ENCODE results near the gene GIPR. TPM values are rescaled to one million over a fixed set of nuclear protein-coding genes. Genes with fewer than 3 reads are reported as not detected.

The GIPR gene
- total RNA-seq, 1 experiment from 2014 or later: 0.45 TPM

DNA sequence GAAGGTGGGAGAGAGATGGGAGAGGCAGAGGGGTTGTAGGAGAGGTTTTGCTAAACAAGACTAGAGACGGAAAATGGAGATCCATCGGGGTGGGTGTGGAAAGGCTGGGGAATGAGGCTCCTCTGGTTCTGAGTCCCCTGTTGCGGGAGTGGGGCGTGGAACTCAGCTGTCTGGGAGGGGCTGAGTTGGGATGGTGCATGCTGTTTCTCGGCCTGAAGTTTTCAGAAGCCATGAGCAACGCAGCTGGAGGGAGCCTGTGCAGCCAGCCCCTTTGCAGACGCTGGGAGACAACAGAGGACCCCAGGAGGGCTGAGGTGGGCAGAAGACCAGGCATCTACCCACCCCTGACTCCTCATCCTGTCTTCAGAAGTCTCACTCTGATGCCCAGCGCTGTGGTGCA lies 7.4 kb upstream of the GIPR start:
- Histone ChIP-seq H3K4me1 (ENCODE audit: insufficient read depth, low read length, poor library complexity, severe bottlenecking) (no peaks in the 10 kb centered on the region), H3K27ac (ENCODE audit: low read depth, low read length, poor library complexity, severe bottlenecking) (no peak overlapping the region), H3K9me3 (ENCODE audit: low read depth, low read length, poor library complexity, severe bottlenecking) (no peaks in the 10 kb centered on the region), H3K36me3 (ENCODE audit: insufficient read depth, low read length, poor library complexity, severe bottlenecking) (no peaks in the 10 kb centered on the region), H3K4me3 (ENCODE audit: low read depth, low read length, poor library complexity, severe bottlenecking) (no peak overlapping the region), H3K27me3 (replicated peaks; ENCODE audit: insufficient read depth, low read depth, low read length, poor library complexity) (no peaks in the 10 kb centered on the region)
- DNase-seq (ENCODE audit: low spot score): no peak
- intact Hi-C loops (cut with micrococcal nuclease; ENCODE audit: unreplicated experiment): no loop called here
- no TSS peak for BruUV-seq (replicated peaks)
- TF ChIP-seq EZH2 (IDR thresholded peaks at IDR 0.05; ENCODE audit: borderline replicate concordance, low read depth, low read length, poor library complexity, severe bottlenecking) (no peak), CTCF (conservative IDR thresholded peaks at IDR 0.05; ENCODE audit: low read depth, low read length) (no peak)
- CTCF ChIA-PET: no interaction called here
- POLR2A ChIA-PET (ENCODE audit: low non-redundant PET): no interaction called here

DNA sequence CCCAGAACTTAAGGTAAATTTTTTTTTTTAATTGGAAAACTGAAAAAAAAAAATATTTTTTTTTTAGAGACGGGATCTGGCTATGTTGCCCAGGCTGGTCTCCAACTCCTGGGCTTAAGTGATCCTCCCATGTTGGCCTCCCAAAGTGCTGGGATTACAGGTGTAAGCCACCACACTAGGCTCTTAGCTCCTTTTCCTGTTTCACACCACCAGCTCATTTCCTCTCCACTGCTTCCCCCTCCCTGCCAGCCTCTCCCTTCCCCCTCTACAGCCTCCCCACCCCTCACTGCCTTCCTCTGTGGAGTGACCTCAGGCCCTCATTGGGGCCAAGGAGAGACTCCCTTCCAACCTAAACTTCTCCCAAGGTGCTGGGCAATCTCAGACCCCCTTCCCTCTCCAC lies 4.2 kb upstream of the GIPR start:
- intact Hi-C loops (cut with micrococcal nuclease; ENCODE audit: unreplicated experiment): no loop called here

GRCh38 chr19:45664575-45664974 lies 3.4 kb upstream of the GIPR start:
- intact Hi-C loops (cut with micrococcal nuclease; ENCODE audit: unreplicated experiment): no loop called here
- Histone ChIP-seq H3K4me3 (ENCODE audit: low read depth, low read length, poor library complexity, severe bottlenecking) (no peak overlapping the region), H3K4me1 (ENCODE audit: insufficient read depth, low read length, poor library complexity, severe bottlenecking) (peaks cover 13% of the 10 kb centered on the region), H3K36me3 (ENCODE audit: insufficient read depth, low read length, poor library complexity, severe bottlenecking) (no peaks in the 10 kb centered on the region), H3K27ac (ENCODE audit: low read depth, low read length, poor library complexity, severe bottlenecking) (no peak overlapping the region), H3K9me3 (ENCODE audit: low read depth, low read length, poor library complexity, severe bottlenecking) (no peaks in the 10 kb centered on the region), H3K27me3 (replicated peaks; ENCODE audit: insufficient read depth, low read depth, low read length, poor library complexity) (no peaks in the 10 kb centered on the region)
- no peak for TF ChIP-seq CTCF (conservative IDR thresholded peaks at IDR 0.05; ENCODE audit: low read depth, low read length)
- no peak for TF ChIP-seq EZH2 (IDR thresholded peaks at IDR 0.05; ENCODE audit: borderline replicate concordance, low read depth, low read length, poor library complexity, severe bottlenecking)
- BruUV-seq (replicated peaks): no TSS peak
- ChIA-PET CTCF (no interaction called here), POLR2A (ENCODE audit: low non-redundant PET) (no interaction called here)
- DNase-seq (ENCODE audit: low spot score): no peak

More for the DNA sequence above, 4.2 kb upstream of the GIPR start:
- no peaks in the 10 kb centered on the region for H3K36me3 ChIP-seq (ENCODE audit: insufficient read depth, low read length, poor library complexity, severe bottlenecking)
- no peak for TF ChIP-seq CTCF (conservative IDR thresholded peaks at IDR 0.05; ENCODE audit: low read depth, low read length)
- TF ChIP-seq EZH2 (IDR thresholded peaks at IDR 0.05; ENCODE audit: borderline replicate concordance, low read depth, low read length, poor library complexity, severe bottlenecking): no peak
- no peak overlapping the region for H3K4me3 ChIP-seq (ENCODE audit: low read depth, low read length, poor library complexity, severe bottlenecking)
- peaks cover 8% of the 10 kb centered on the region for H3K4me1 ChIP-seq (ENCODE audit: insufficient read depth, low read length, poor library complexity, severe bottlenecking)
- POLR2A ChIA-PET (ENCODE audit: low non-redundant PET): interaction anchor here (0.6 kb wide), 1 partner anchor 230 kb away, joined by 7 read pairs; no protein-coding TSS in a partner anchor
- BruUV-seq (replicated peaks): no TSS peak
- CTCF ChIA-PET: no interaction called here
- no peaks in the 10 kb centered on the region for H3K27me3 ChIP-seq (replicated peaks; ENCODE audit: insufficient read depth, low read depth, low read length, poor library complexity)
- no peak for DNase-seq (ENCODE audit: low spot score)
- no peaks in the 10 kb centered on the region for H3K9me3 ChIP-seq (ENCODE audit: low read depth, low read length, poor library complexity, severe bottlenecking)
- no peak overlapping the region for H3K27ac ChIP-seq (ENCODE audit: low read depth, low read length, poor library complexity, severe bottlenecking)

All from A673 (cell line).